GM21367 (cell line): ENCODE results near the gene CCDC51.

ENCODE experiments used
- ATAC-seq: cut with Tn5 transposase; IDR thresholded peaks from one replicate; pipeline ENCODE4 v1.9.1; 2021; ENCODE audit not compliant: unreplicated experiment

Gene CCDC51

DNA sequence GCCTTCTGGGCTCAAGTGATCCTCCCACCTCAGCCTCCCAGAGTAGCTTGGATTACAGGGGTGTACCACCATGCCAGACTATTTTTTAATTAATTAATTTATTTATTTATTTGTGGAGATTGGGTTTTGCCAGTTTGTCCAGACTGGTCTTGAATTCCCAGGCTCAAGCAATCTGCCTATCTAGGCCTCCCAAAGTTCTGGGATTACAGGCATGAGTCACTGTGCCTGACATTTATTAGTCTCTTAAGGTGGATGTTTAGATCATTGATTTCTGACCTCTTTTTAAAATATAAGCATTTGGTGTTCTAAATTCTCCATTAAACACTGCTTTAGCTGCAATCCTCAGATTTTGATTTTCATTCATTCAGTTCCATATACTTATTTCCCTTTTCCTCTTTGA lies 52.3 kb downstream of the CCDC51 start:
- no peak for ATAC-seq
